GM19351 (cell line): ENCODE data around the gene RAB34.
A peak's percentile ranks its signal among the peaks of the same experiment; 100 is the strongest.
"Not testable (repeated sequence)": the region's sequence is repeated elsewhere in the genome, so short reads cannot be mapped to it uniquely, and the experiment has no call there.

Experiments
- ATAC-seq: cut with Tn5 transposase; IDR thresholded peaks from one replicate; pipeline ENCODE4 v1.9.1; 2021; ENCODE audit warnings: mild to moderate bottlenecking, moderate library complexity; ENCODE audit not compliant: unreplicated experiment

Gene RAB34

GRCh38 chr17:28728364-28729200, 10.9 kb upstream of the RAB34 start, which contains the start of gene NEK8:
Gene NEK8 (plus strand): TSS chr17:28728788. CDS start chr17:28728814, 26 bp downstream.
- peak; percentile 34 for ATAC-seq

GRCh38 chr17:28726627-28727491, 9.2 kb upstream of the RAB34 start:
- no peak for ATAC-seq

GRCh38 chr17:28726226-28726626, 8.6 kb upstream of the RAB34 start, which contains the start of gene TLCD1:
Gene TLCD1 (minus strand): TSS chr17:28726233. CDS start chr17:28726097, 136 bp downstream.
- ATAC-seq, result no peak

- no peak for ATAC-seq
Observed at GRCh38 chr17:28725660-28726225, 8.1 kb upstream of the RAB34 start.

GRCh38 chr17:28725166-28725659, 7.5 kb upstream of the RAB34 start:
- no peak for ATAC-seq

- ATAC-seq, result no peak
Observed at GRCh38 chr17:28724500-28725165, 7.0 kb upstream of the RAB34 start.

- ATAC-seq, result not testable (repeated sequence)
Observed at GRCh38 chr17:28723836-28724499, 6.3 kb upstream of the RAB34 start.

- ATAC-seq, result no peak
Observed at GRCh38 chr17:28723159-28723835, 5.6 kb upstream of the RAB34 start.

- no peak for ATAC-seq
Observed at GRCh38 chr17:28722417-28723158, 4.9 kb upstream of the RAB34 start.

GRCh38 chr17:28720997-28721329, 3.3 kb upstream of the RAB34 start:
- ATAC-seq, result not testable (repeated sequence)

- ATAC-seq, result no peak
Observed at GRCh38 chr17:28720247-28720996, 2.8 kb upstream of the RAB34 start.

- ATAC-seq, result no peak
Observed at GRCh38 chr17:28719021-28719433, 1.4 kb upstream of the RAB34 start.

- no peak for ATAC-seq
Observed at GRCh38 chr17:28718333-28719020, 809 bp upstream of the RAB34 start.

- ATAC-seq, result no peak
Observed at GRCh38 chr17:28716740-28717577, 709 bp downstream of the RAB34 start.

GRCh38 chr17:28715217-28715616, 2.5 kb downstream of the RAB34 start:
- ATAC-seq, result no peak

GRCh38 chr17:28714281-28714680, 3.4 kb downstream of the RAB34 start:
- ATAC-seq, result no peak
